K562 (cell line): Measurements from ENCODE around the gene FOXJ2. TPM values are rescaled to one million over a fixed set of nuclear protein-coding genes. Genes with fewer than 3 reads are reported as not detected.
A peak's percentile ranks its signal among the peaks of the same experiment; 100 is the strongest.

ENCODE experiments used
- ATAC-seq: fragments of 200-7000 bp; cut with Tn5 transposase; 3 replicates; pipeline ENCODE4 v1.9.1; 2020; ENCODE audit warnings: moderate library complexity
- Bru-seq: library from RNA; stranded (reverse); fragments of 400-500 nt; gene quantifications from one replicate; lab custom pipeline; 2021; lab: Mats Ljungman, UMichigan
- BruChase-seq, 2 experiments: library from RNA; stranded (reverse); fragments of 400-500 nt; gene quantifications; one replicate each; lab custom pipeline; 2021; lab: Mats Ljungman, UMichigan
- BruUV-seq: library from RNA; stranded (reverse); fragments of 400-500 nt; replicated peaks from 2 replicates; lab custom pipeline; 2021; lab: Mats Ljungman, UMichigan
- CTCF ChIA-PET: fragments of 300-600 bp; formaldehyde crosslinking; extraction: SDS; loops from one replicate; lab custom pipeline; 2021; ENCODE audit warnings: low intra/inter-chr PET ratio; lab: Yijun Ruan, JAX
- POLR2A ChIA-PET: fragments of 300-600, 350-650 bp; sonication (Branson Sonifier 250); formaldehyde crosslinking; extraction: SDS; loops from one replicate; lab custom pipeline; 2021; ENCODE audit warnings: antibody characterized with exemption, inconsistent platforms; lab: Yijun Ruan, JAX
- DNase-seq, 4 experiments: peaks; one replicate each; pipeline versions ENCODE4 v3.0.0 to v3.0.0-alpha.2; 2011 to 2018; ENCODE audit warnings: low spot score in 3 of 4, mixed read lengths in 3 of 4; ENCODE audit errors: extremely low read depth in 1 of 4
- FAIRE-seq: peaks from 2 replicates; lab custom pipeline; 2011; peaks lifted over from hg19 to GRCh38; lab: Jason Lieb, UNC
- H2AFZ ChIP-seq: 2 replicates; pipeline ENCODE4 v1.6.0; 2011; ENCODE audit warnings: low read depth, low read length, control low read depth, inconsistent platforms
- H3K27ac ChIP-seq: fragments of 200-600 bp; 3 replicates; pipeline ENCODE4 v1.8.0; 2011; ENCODE audit warnings: low read depth, mild to moderate bottlenecking, control low read depth, inconsistent platforms, low read length, moderate library complexity, mixed read lengths; ENCODE audit errors: extremely low read depth
- H3K27me3 ChIP-seq, 2 experiments: fragments of 300-600 bp in 1 of 2; 2 replicates in 1 of 2; 3 replicates in 1 of 2; pipeline versions ENCODE4 v1.6.0 to v1.8.0; 2011; ENCODE audit warnings: inconsistent platforms in 2 of 2, low read length in 2 of 2, mild to moderate bottlenecking in 1 of 2, mixed read lengths in 1 of 2, moderate library complexity in 1 of 2; ENCODE audit not compliant: control insufficient read depth in 2 of 2, insufficient read depth in 2 of 2
- H3K36me3 ChIP-seq: fragments of 300-600 bp; 3 replicates; pipeline ENCODE4 v1.8.0; 2011; ENCODE audit warnings: mild to moderate bottlenecking, low read length, inconsistent platforms; ENCODE audit not compliant: control insufficient read depth, insufficient read depth
- H3K4me1 ChIP-seq, 2 experiments: fragments of 200-600 bp in 1 of 2; replicated peaks in 1 of 2; 2 replicates in 1 of 2; 3 replicates in 1 of 2; pipeline versions ENCODE4 v1.5.1 to v1.8.0; 2011; ENCODE audit warnings: inconsistent platforms in 2 of 2, low read length in 2 of 2, mild to moderate bottlenecking in 1 of 2, mixed read lengths in 1 of 2, moderate library complexity in 1 of 2; ENCODE audit not compliant: control insufficient read depth in 2 of 2, insufficient read depth in 2 of 2
- H3K4me2 ChIP-seq: 2 replicates; pipeline ENCODE4 v1.6.1; 2011; ENCODE audit warnings: low read length, control low read depth, inconsistent platforms, mixed read lengths; ENCODE audit not compliant: insufficient read depth
- H3K4me3 ChIP-seq: fragments of 200-600 bp; sonication (generic), shearing (Covaris generic); 2 replicates; pipeline ENCODE4 v1.5.1; 2016; ENCODE audit warnings: control low read depth, inconsistent platforms
- H3K79me2 ChIP-seq: fragments of 200-600 bp; 3 replicates; pipeline ENCODE4 v1.8.0; 2011; ENCODE audit warnings: low read length, inconsistent platforms; ENCODE audit not compliant: control insufficient read depth, insufficient read depth
- H3K9ac ChIP-seq, 2 experiments: 2 replicates each; pipeline versions ENCODE4 v1.6.0 to v1.6.1; 2011; ENCODE audit warnings: low read depth in 2 of 2, low read length in 2 of 2, control low read depth in 1 of 2, inconsistent platforms in 1 of 2, mild to moderate bottlenecking in 1 of 2, mixed read lengths in 1 of 2; ENCODE audit not compliant: insufficient read depth in 1 of 2
- H3K9me1 ChIP-seq: one replicate; pipeline ENCODE4 v1.6.0; 2011; ENCODE audit warnings: inconsistent platforms, mild to moderate bottlenecking, low read length, moderate library complexity; ENCODE audit not compliant: control insufficient read depth, insufficient read depth
- H3K9me3 ChIP-seq: replicated peaks from 2 replicates; pipeline ENCODE4 v1.5.1; 2011; ENCODE audit warnings: low read depth, low read length, inconsistent platforms; ENCODE audit not compliant: control insufficient read depth, insufficient read depth
- H4K20me1 ChIP-seq: replicated peaks from 2 replicates; pipeline ENCODE4 v1.6.1; 2011; ENCODE audit warnings: low read length, inconsistent platforms, mixed read lengths; ENCODE audit not compliant: control insufficient read depth, insufficient read depth
- BCL6 ChIP-seq: fragments of 250-450 bp; sonication (Bioruptor Pico); IDR thresholded peaks from 2 replicates; pipeline ENCODE4 v1.4.0; 2020
- E2F5 ChIP-seq: sonication (generic); formaldehyde crosslinking; IDR thresholded peaks from 2 replicates; pipeline ENCODE4 v1.8.0; 2022; ENCODE audit warnings: mild to moderate bottlenecking, missing genetic modification reagents
- EP400 ChIP-seq: fragments of 450-650 bp; IDR thresholded peaks from 2 replicates; pipeline ENCODE4 v1.6.1; 2017; ENCODE audit warnings: antibody characterized with exemption, mild to moderate bottlenecking, moderate library complexity
- FOXJ3 ChIP-seq: sonication (generic); formaldehyde crosslinking; IDR thresholded peaks from 2 replicates; pipeline ENCODE4 v1.4.0; 2020; ENCODE audit warnings: mild to moderate bottlenecking, missing genetic modification reagents
- MXD1 ChIP-seq: fragments of 250-450 bp; sonication (Bioruptor Pico); IDR thresholded peaks from 2 replicates; pipeline ENCODE4 v1.8.0; 2021; ENCODE audit warnings: borderline replicate concordance, mild to moderate bottlenecking, moderate library complexity; ENCODE audit not compliant: poor library complexity, severe bottlenecking
- POLR2AphosphoS5 ChIP-seq: IDR thresholded peaks from 2 replicates; pipeline ENCODE4 v1.6.1; 2011; ENCODE audit warnings: mild to moderate bottlenecking, low read depth, low read length, moderate library complexity; ENCODE audit not compliant: control insufficient read depth, insufficient read depth
- POLR2G ChIP-seq: fragments of 200-400 bp; formaldehyde crosslinking; IDR thresholded peaks from 2 replicates; pipeline ENCODE4 v1.6.1; 2017; ENCODE audit warnings: low read depth, mild to moderate bottlenecking, antibody characterized with exemption, low read length, moderate library complexity
- RNF219 ChIP-seq: fragments of 250-450 bp; sonication (Bioruptor Pico); IDR thresholded peaks from 2 replicates; pipeline ENCODE4 v1.5.0; 2022; ENCODE audit warnings: mild to moderate bottlenecking
- SAP30 ChIP-seq: fragments of 200-600 bp; sonication (generic); IDR thresholded peaks from 2 replicates; pipeline ENCODE4 v1.6.1; 2012; ENCODE audit warnings: borderline replicate concordance, low read depth, mild to moderate bottlenecking, moderate library complexity, low read length, control low read depth, inconsistent platforms; ENCODE audit not compliant: insufficient read depth, poor library complexity, severe bottlenecking
- SREBF2 ChIP-seq: sonication (generic); formaldehyde crosslinking; IDR thresholded peaks from 2 replicates; pipeline ENCODE4 v1.4.0; 2020; ENCODE audit warnings: mild to moderate bottlenecking, missing genetic modification reagents
- WGBS: fragments of 100-300 bp; shearing (Covaris generic); methylation state at CpG from one replicate; pipeline ENCODE4 v1.1.6; 2016; ENCODE audit warnings: low coverage, mixed read lengths; ENCODE audit not compliant: insufficient coverage; ENCODE audit errors: missing lambda C conversion rate; 5-methylcytosine and 5-hydroxymethylcytosine counted together
- in situ Hi-C: fragments of 300-500 bp; cut with MboI; formaldehyde crosslinking; loops from 4 replicates; pipeline ENCODE4 v1.15.0; 2018; ENCODE audit warnings: inconsistent platforms, mixed read lengths
- intact Hi-C: fragments of 100-400 bp; cut with micrococcal nuclease; formaldehyde crosslinking; loops from 2 replicates; pipeline ENCODE4 v1.14.2; 2022
- long read RNA-seq, 3 experiments: library from polyadenylated mRNA in 2 of 3; library from RNA in 1 of 3; unstranded in 2 of 3; stranded (forward) in 1 of 3; transcript quantifications; one replicate each; pipeline ENCODE4 v2.0.0, GENCODE V29; 2019 to 2022
- polyA minus RNA-seq, 3 experiments: library from RNA; depleted of rRNA, polyadenylated mRNA; stranded (reverse); fragments of >200 nt; gene quantifications; 2 replicates each; pipeline ENCODE4 v1.2.3, GENCODE V29; 2011
- polyA plus RNA-seq, 8 experiments: library from polyadenylated mRNA; depleted of rRNA in 4 of 8; stranded (reverse) in 5 of 8; unstranded in 3 of 8; fragments of >200 nt; fragmentation: Nextera tagmentation in 2 of 8; fragmentation: Illumina TruSeq in 1 of 8; extraction: Ambion mirVana in 2 of 8; extraction: Trizol in 1 of 8; gene quantifications; 2 replicates each; pipeline versions ENCODE4 v1.2.1 to v1.2.3, GENCODE V29; 2011 to 2014; ENCODE audit warnings: inconsistent platforms in 1 of 8, missing spikeins in 1 of 8
- total RNA-seq, 7 experiments: library from RNA; depleted of rRNA in 6 of 7; stranded (reverse); fragments of >200 nt in 6 of 7; fragmentation: Illumina TruSeq in 2 of 7; extraction: Trizol in 2 of 7; gene quantifications; 2 replicates each; pipeline versions ENCODE4 v1.2.1 to v1.2.3, GENCODE V29; 2011 to 2021; ENCODE audit warnings: low replicate concordance in 1 of 7

FOXJ2 gene
- total RNA-seq (2011; cell fraction: chromatin; rRNA removed; ENCODE audit: low replicate concordance) = 4.7 and 7.3 TPM in 2 replicates
- total RNA-seq (2011; cell fraction: nucleolus; rRNA removed) = 4.7 and 4.9 TPM in 2 replicates
- total RNA-seq (2011; cell fraction: nucleoplasm; rRNA removed) = 4.8 and 7.8 TPM in 2 replicates
- total RNA-seq (2014; rRNA removed) (2.9 and 4.0 TPM in 2 replicates), total RNA-seq (2014; rRNA removed; fragmentation: Illumina TruSeq; extraction: Trizol) (1.9 and 2.1 TPM in 2 replicates), total RNA-seq (2015; rRNA removed; fragmentation: Illumina TruSeq; extraction: Trizol) (2.4 and 2.5 TPM in 2 replicates), total RNA-seq (2021) (6.6 and 6.8 TPM in 2 replicates), polyA plus RNA-seq (2011; rRNA removed) (2.3 and 3.2 TPM in 2 replicates), polyA plus RNA-seq (2014; fragmentation: Illumina TruSeq; extraction: Trizol) (5.7 and 7.5 TPM in 2 replicates), polyA plus RNA-seq (2014; fragmentation: Nextera tagmentation; extraction: Ambion mirVana) (1 to 10 TPM; 1.0 to 1.1 TPM), polyA plus RNA-seq (2014; rRNA removed) (3.7 and 4.2 TPM in 2 replicates), polyA minus RNA-seq (2011; rRNA and poly(A)+ RNA removed) (2.2 TPM in 2 replicates), Bru-seq, nascent RNA (percentile 52 among the genes with signal in this experiment), BruChase-seq, experiment 1, labeled RNA remaining after a 2-hour chase (percentile 60 among the genes with signal in this experiment), BruChase-seq, experiment 2, labeled RNA remaining after a 6-hour chase (percentile 67 among the genes with signal in this experiment)
- polyA plus RNA-seq (2011; cell fraction: cytosol; rRNA removed) = 1.6 and 2.1 TPM in 2 replicates
- polyA plus RNA-seq (2011; cell fraction: nucleus; rRNA removed) = 4.8 and 7.3 TPM in 2 replicates
- 5.1 and 6.6 TPM in 2 replicates for polyA plus RNA-seq (2012)
- polyA minus RNA-seq (2011; cell fraction: cytosol; rRNA and poly(A)+ RNA removed) = 2.2 and 3.4 TPM in 2 replicates
- 1.6 and 2.4 TPM in 2 replicates for polyA minus RNA-seq (2011; cell fraction: nucleus; rRNA and poly(A)+ RNA removed)
- long read RNA-seq, experiment 1, partial matches to known transcripts = 3 of 5 reads
- long read RNA-seq, experiment 1, other reads (novel, unspliced or antisense) = 2 of 5 reads
- long read RNA-seq, experiment 2, partial matches to known transcripts = 9 of 10 reads
- long read RNA-seq, experiment 2, other reads (novel, unspliced or antisense) = 1 of 10 reads
- long read RNA-seq, experiment 3, partial matches to known transcripts = 0 of 1 reads
- long read RNA-seq, experiment 3, other reads (novel, unspliced or antisense) = 1 of 1 reads

DNA sequence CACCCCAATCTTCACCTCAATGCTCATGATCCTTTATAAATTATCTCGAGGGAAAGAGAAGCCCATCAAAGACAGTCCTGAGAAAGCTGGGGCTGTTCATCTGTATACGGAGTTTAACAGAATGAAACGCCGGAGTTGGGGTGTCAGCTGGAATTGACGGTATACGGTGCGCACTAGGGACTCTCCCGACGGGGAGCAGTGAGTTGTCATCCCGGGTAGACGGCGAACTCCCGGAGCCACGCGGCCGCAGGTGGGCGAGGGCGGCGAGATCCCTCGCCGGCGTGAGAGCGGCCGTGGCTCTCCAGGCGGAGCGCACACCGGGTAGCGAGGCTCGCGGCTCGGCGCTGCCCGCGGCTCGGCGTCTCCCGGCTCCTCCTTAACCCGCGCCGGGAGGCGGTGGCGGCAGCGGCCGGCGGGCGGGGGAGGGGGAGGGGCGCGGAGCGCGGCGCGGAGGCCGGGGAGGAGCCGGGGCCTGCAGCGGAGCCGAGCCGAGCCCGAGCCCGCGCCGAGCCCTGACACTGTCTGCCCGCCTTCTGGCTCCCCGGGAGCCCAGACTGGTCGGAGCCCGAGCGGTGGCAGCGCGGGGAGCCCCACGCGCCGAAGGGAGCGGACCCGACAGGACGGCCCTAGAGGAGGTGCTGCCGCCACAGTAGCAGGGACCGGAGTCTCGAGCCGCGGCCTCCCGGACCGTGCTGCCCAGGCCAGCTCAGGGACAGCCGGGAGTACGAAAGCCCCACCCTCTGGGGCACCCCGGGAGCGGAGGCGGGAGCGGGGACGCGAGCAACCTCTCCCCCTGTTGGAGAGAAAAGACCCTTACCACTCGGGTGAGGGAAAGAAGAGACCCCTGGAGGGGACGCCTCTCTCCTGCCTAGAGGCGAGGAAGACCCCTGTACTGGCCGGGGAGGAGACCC is at the start of gene FOXJ2:
FOXJ2 (plus strand) TSS at position 475 of the 911 bp plus-strand sequence. CDS start 7,117 bp downstream, outside the sequence.
- ATAC-seq (peak; percentile 80), FAIRE-seq (no peak), DNase-seq (peak; percentile 68 to 73 (median 70))
- Histone ChIP-seq H3K36me3 (0 out of 3 replicates have a peak, but pooled peaks cover 6% of the 10 kb centered on the region), H3K4me1 (peaks cover 40 to 45% of the 10 kb centered on the region in 2 experiments), H4K20me1 (no peaks in the 10 kb centered on the region), H3K4me3 (peak within 1 kb of the TSS; percentile 62), H3K27me3 (no peaks in the 10 kb centered on the region; a peak in 1 of 5 replicates), H2AFZ (peak within 1 kb of the TSS; percentile 78), H3K9me1 (peaks cover under 1% of the 10 kb centered on the region), H3K9ac (peak within 1 kb of the TSS; percentile 81 to 90), H3K4me2 (peak within 1 kb of the TSS; percentile 90), H3K27ac (peak within 1 kb of the TSS; percentile 78), H3K79me2 (peaks cover 67% of the 10 kb centered on the region), H3K9me3 (no peaks in the 10 kb centered on the region)
- ChIA-PET CTCF (interaction anchor here (0.5 kb wide), 1 partner anchor 315 kb away, joined by 3 read pairs; no protein-coding TSS in a partner anchor), POLR2A (interaction anchor here (0.6 to 0.7 kb wide), 2 partner anchors 92 to 1978 kb away, joined by 3 to 5 read pairs; no protein-coding TSS in a partner anchor)
- WGBS = under 1% methylated on average over 38 of the region's 93 CpGs
- BruUV-seq = no TSS peak
- intact Hi-C loops (loop anchor here (5.0 kb wide), 1 partner anchor 50 kb away; the partner anchor contains the start of gene NECAP1), in situ Hi-C loops (no loop called here)
- peak; percentile 53 for TF ChIP-seq SAP30
- TF ChIP-seq RNF219 (CRISPR knock-in tag) = no peak
- no peak for TF ChIP-seq BCL6
- no peak for TF ChIP-seq MXD1 (CRISPR knock-in tag)
- TF ChIP-seq POLR2AphosphoS5 = 0 out of 2 replicates have a peak, but pooled peaks have one; percentile 18
- no peak for TF ChIP-seq E2F5
- peak; percentile 89 for TF ChIP-seq POLR2G
- no peak for TF ChIP-seq SREBF2 (CRISPR knock-in tag)
- TF ChIP-seq FOXJ3 (CRISPR knock-in tag) = no peak
- TF ChIP-seq EP400 = peak; percentile 39
